HepG2 (cell line): ENCODE data around the gene AHCY. TPM values are rescaled to one million over a fixed set of nuclear protein-coding genes. Genes with fewer than 3 reads are reported as not detected.

Source experiments
- AKAP8 ChIP-seq: sonication (generic); formaldehyde crosslinking; IDR thresholded peaks from 2 replicates; pipeline ENCODE4 v1.5.1; 2020; ENCODE audit warnings: mild to moderate bottlenecking, missing genetic modification reagents
- CENPX ChIP-seq: sonication (generic); formaldehyde crosslinking; IDR thresholded peaks from 2 replicates; pipeline ENCODE4 v1.9.0; 2021; ENCODE audit warnings: mild to moderate bottlenecking, missing genetic modification reagents, moderate library complexity
- E2F5 ChIP-seq: sonication (generic); formaldehyde crosslinking; conservative IDR thresholded peaks from 2 replicates; pipeline ENCODE4 v1.4.0; 2020; ENCODE audit warnings: missing genetic modification reagents
- FOXC1 ChIP-seq: sonication (generic); formaldehyde crosslinking; IDR thresholded peaks from 2 replicates; pipeline ENCODE4 v1.8.0; 2022; ENCODE audit warnings: mild to moderate bottlenecking, missing genetic modification reagents, borderline replicate concordance
- GTF2F1 ChIP-seq: fragments of 150-350 bp; IDR thresholded peaks from 2 replicates; pipeline ENCODE4 v1.6.1; 2014; ENCODE audit warnings: low read length
- PCBP2 ChIP-seq: fragments of 200-400 bp; formaldehyde crosslinking; optimal IDR thresholded peaks from 2 replicates; pipeline ENCODE3; 2018; ENCODE audit warnings: low read length, low read depth; ENCODE audit not compliant: poor library complexity, severe bottlenecking
- SUZ12 ChIP-seq: fragments of 150-350 bp; IDR thresholded peaks from 2 replicates; pipeline ENCODE4 v1.6.1; 2014; ENCODE audit warnings: low read depth, low read length
- ZBTB7B ChIP-seq: sonication (generic); formaldehyde crosslinking; IDR thresholded peaks from 2 replicates; pipeline ENCODE4 v1.4.0; 2020; ENCODE audit warnings: missing genetic modification reagents
- ZC3H4 ChIP-seq: sonication (generic); formaldehyde crosslinking; IDR thresholded peaks from 2 replicates; pipeline ENCODE4 v1.4.0; 2020; ENCODE audit warnings: missing genetic modification reagents, borderline replicate concordance
- ZNF362 ChIP-seq: sonication (generic); formaldehyde crosslinking; IDR thresholded peaks from 2 replicates; pipeline ENCODE4 v1.4.0; 2020; ENCODE audit warnings: missing genetic modification reagents, mild to moderate bottlenecking, borderline replicate concordance
- ZNF570 ChIP-seq: sonication (generic); formaldehyde crosslinking; IDR thresholded peaks from 2 replicates; pipeline ENCODE4 v1.4.0; 2020; ENCODE audit warnings: mild to moderate bottlenecking, missing genetic modification reagents, borderline replicate concordance
- ZNF777 ChIP-seq: sonication (generic); formaldehyde crosslinking; IDR thresholded peaks from 2 replicates; pipeline ENCODE4 v1.4.0; 2020; ENCODE audit warnings: missing genetic modification reagents
- ZNF891 ChIP-seq: sonication (generic); formaldehyde crosslinking; IDR thresholded peaks from 2 replicates; pipeline ENCODE4 v1.5.0; 2020; ENCODE audit warnings: mild to moderate bottlenecking, missing genetic modification reagents
- polyA plus RNA-seq, 8 experiments: library from polyadenylated mRNA; depleted of rRNA in 3 of 8; stranded (reverse) in 7 of 8; unstranded in 1 of 8; fragments of >200 nt; fragmentation: Illumina TruSeq in 4 of 8; extraction: Trizol in 4 of 8; gene quantifications; 2 replicates each; pipeline versions ENCODE4 v1.2.1 to v1.2.3, GENCODE V29; 2011 to 2016; ENCODE audit warnings: low read depth in 4 of 8, missing spikeins in 1 of 8, mixed read lengths in 1 of 8; ENCODE audit not compliant: insufficient read depth in 1 of 8
- total RNA-seq, 5 experiments: library from RNA; depleted of rRNA; stranded (reverse); fragments of >200 nt; fragmentation: Illumina TruSeq; extraction: Trizol; gene quantifications; 2 replicates each; pipeline ENCODE4 v1.2.3, GENCODE V29; 2016; ENCODE audit warnings: low read depth in 1 of 5
- TF ChIP-seq, protein P1 (sequence below): conservative IDR thresholded peaks from 2 replicates; pipeline ENCODE4 v1.6.1; 2018; ENCODE audit warnings: missing genetic modification reagents
- TF ChIP-seq, protein P2 (sequence below): sonication (generic); formaldehyde crosslinking; IDR thresholded peaks from 2 replicates; pipeline ENCODE4 v1.5.0; 2020; ENCODE audit warnings: mild to moderate bottlenecking, missing genetic modification reagents
- TF ChIP-seq, protein P3 (sequence below): IDR thresholded peaks from 2 replicates; pipeline ENCODE4 v1.6.1; 2016; ENCODE audit warnings: control low read depth
- TF ChIP-seq, protein P4 (sequence below), 2 experiments: sonication (generic) in 1 of 2; formaldehyde crosslinking in 1 of 2; IDR thresholded peaks; 2 replicates each; pipeline versions ENCODE4 v1.4.0 to v1.6.1; 2016 to 2020; ENCODE audit warnings: borderline replicate concordance in 1 of 2, low read depth in 1 of 2, mild to moderate bottlenecking in 1 of 2, missing genetic modification reagents in 1 of 2

AHCY gene
- total and polyA plus RNA-seq, 2 of the 13 experiments (the other 11 are each of a cell fraction or from before 2014, with no cell fraction given) = 407 to 419 TPM

DNA sequence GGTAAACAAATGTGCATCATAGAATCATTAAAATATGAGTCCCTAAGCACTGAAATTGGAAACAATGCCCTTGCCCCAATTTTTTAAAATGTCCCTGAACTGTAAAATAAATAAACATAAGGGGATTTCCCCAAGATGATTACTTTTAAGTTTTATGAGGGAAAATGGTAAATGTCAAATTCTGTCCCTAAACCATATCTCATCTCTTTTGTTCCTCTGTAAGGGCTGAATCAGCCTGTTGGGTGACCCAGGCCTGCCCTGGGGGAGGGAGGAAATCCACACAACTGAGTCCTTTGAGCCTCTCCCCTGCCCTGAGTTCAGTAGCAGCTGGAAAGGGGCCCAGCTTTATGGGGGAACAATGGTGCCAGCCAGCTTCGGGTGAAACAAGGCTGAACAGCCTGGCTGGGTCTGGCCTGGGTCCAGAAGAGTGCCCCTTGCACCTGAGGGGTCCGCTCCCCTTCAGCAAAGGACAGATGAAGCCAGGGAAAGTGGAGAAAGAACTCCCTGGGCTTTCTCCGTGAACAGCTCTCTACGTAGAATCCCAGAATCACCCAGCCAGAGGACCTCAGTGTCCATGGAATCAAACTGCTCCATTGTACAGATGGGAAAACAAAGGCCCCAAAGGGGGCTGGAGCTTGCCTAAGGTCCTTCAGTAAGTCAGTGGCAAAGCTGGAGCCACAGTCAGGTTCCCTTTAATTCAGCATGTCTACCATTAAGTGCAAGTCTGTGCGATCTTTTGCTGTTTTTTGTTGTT, 31.7 kb upstream of the AHCY start (continued):
- TF ChIP-seq, protein P1, sequence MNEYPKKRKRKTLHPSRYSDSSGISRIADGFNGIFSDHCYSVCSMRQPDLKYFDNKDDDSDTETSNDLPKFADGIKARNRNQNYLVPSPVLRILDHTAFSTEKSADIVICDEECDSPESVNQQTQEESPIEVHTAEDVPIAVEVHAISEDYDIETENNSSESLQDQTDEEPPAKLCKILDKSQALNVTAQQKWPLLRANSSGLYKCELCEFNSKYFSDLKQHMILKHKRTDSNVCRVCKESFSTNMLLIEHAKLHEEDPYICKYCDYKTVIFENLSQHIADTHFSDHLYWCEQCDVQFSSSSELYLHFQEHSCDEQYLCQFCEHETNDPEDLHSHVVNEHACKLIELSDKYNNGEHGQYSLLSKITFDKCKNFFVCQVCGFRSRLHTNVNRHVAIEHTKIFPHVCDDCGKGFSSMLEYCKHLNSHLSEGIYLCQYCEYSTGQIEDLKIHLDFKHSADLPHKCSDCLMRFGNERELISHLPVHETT (CRISPR knock-in tag) = no peak
- TF ChIP-seq E2F5 (CRISPR knock-in tag) (no peak), ZNF891 (CRISPR knock-in tag) (no peak), FOXC1 (CRISPR knock-in tag) (no peak), SUZ12 (no peak), ZBTB7B (CRISPR knock-in tag) (peak; percentile 85; the same call in 1 of the 2 replicates), CENPX (CRISPR knock-in tag) (no peak), ZNF777 (CRISPR knock-in tag) (no peak), AKAP8 (CRISPR knock-in tag) (no peak), ZNF570 (CRISPR knock-in tag) (no peak), ZNF362 (CRISPR knock-in tag) (no peak), ZC3H4 (CRISPR knock-in tag) (no peak), PCBP2 (no peak), GTF2F1 (no peak)
- TF ChIP-seq, protein P2, sequence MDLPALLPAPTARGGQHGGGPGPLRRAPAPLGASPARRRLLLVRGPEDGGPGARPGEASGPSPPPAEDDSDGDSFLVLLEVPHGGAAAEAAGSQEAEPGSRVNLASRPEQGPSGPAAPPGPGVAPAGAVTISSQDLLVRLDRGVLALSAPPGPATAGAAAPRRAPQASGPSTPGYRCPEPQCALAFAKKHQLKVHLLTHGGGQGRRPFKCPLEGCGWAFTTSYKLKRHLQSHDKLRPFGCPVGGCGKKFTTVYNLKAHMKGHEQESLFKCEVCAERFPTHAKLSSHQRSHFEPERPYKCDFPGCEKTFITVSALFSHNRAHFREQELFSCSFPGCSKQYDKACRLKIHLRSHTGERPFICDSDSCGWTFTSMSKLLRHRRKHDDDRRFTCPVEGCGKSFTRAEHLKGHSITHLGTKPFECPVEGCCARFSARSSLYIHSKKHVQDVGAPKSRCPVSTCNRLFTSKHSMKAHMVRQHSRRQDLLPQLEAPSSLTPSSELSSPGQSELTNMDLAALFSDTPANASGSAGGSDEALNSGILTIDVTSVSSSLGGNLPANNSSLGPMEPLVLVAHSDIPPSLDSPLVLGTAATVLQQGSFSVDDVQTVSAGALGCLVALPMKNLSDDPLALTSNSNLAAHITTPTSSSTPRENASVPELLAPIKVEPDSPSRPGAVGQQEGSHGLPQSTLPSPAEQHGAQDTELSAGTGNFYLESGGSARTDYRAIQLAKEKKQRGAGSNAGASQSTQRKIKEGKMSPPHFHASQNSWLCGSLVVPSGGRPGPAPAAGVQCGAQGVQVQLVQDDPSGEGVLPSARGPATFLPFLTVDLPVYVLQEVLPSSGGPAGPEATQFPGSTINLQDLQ (CRISPR knock-in tag) = no peak
- TF ChIP-seq, protein P3, sequence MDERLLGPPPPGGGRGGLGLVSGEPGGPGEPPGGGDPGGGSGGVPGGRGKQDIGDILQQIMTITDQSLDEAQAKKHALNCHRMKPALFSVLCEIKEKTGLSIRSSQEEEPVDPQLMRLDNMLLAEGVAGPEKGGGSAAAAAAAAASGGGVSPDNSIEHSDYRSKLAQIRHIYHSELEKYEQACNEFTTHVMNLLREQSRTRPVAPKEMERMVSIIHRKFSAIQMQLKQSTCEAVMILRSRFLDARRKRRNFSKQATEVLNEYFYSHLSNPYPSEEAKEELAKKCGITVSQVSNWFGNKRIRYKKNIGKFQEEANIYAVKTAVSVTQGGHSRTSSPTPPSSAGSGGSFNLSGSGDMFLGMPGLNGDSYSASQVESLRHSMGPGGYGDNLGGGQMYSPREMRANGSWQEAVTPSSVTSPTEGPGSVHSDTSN (CRISPR knock-in tag) = no peak
- TF ChIP-seq, protein P4, sequence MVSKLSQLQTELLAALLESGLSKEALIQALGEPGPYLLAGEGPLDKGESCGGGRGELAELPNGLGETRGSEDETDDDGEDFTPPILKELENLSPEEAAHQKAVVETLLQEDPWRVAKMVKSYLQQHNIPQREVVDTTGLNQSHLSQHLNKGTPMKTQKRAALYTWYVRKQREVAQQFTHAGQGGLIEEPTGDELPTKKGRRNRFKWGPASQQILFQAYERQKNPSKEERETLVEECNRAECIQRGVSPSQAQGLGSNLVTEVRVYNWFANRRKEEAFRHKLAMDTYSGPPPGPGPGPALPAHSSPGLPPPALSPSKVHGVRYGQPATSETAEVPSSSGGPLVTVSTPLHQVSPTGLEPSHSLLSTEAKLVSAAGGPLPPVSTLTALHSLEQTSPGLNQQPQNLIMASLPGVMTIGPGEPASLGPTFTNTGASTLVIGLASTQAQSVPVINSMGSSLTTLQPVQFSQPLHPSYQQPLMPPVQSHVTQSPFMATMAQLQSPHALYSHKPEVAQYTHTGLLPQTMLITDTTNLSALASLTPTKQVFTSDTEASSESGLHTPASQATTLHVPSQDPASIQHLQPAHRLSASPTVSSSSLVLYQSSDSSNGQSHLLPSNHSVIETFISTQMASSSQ (IDR thresholded peaks at IDR 0.05; ENCODE audit: low read depth) = no peak
- TF ChIP-seq, protein P4 (CRISPR knock-in tag; IDR thresholded peaks at IDR 0.05; ENCODE audit: borderline replicate concordance) = no peak
